HG03095 (cell line): ENCODE data around the gene BMI1.

ENCODE experiments used
- ATAC-seq: cut with Tn5 transposase; IDR thresholded peaks from one replicate; pipeline ENCODE4 v1.9.1; 2021; ENCODE audit warnings: moderate library complexity; ENCODE audit not compliant: unreplicated experiment

The BMI1 gene

GRCh38 chr10:22365644-22366434 is 44.9 kb downstream of the BMI1 start:
- ATAC-seq: no peak

- no peak for ATAC-seq
These were observed 45.5 kb downstream of the BMI1 start for GRCh38 chr10:22366435-22366703.

- ATAC-seq: no peak
These were observed 45.9 kb downstream of the BMI1 start for GRCh38 chr10:22366771-22367170.

GRCh38 chr10:22367471-22367870 is 46.6 kb downstream of the BMI1 start:
- ATAC-seq: no peak

GRCh38 chr10:22368402-22368801 is 47.5 kb downstream of the BMI1 start:
- no peak for ATAC-seq

GRCh38 chr10:22368981-22369380 is 48.1 kb downstream of the BMI1 start:
- no peak for ATAC-seq

GRCh38 chr10:22369434-22370072 is 48.7 kb downstream of the BMI1 start:
- ATAC-seq: no peak

- ATAC-seq: no peak
These were observed 49.4 kb downstream of the BMI1 start for GRCh38 chr10:22370320-22370719.

- ATAC-seq: no peak
These were observed 51.4 kb downstream of the BMI1 start for GRCh38 chr10:22372298-22372697.

GRCh38 chr10:22372917-22373316 is 52.0 kb downstream of the BMI1 start:
- ATAC-seq: no peak

GRCh38 chr10:22374489-22375126 is 53.7 kb downstream of the BMI1 start:
- no peak for ATAC-seq

- peak; percentile 55 for ATAC-seq
These were observed 58.2 kb downstream of the BMI1 start for GRCh38 chr10:22379059-22379458.
